GM12878 (cell line): ENCODE results near the gene HDAC2. TPM values are rescaled to one million over a fixed set of nuclear protein-coding genes. Genes with fewer than 3 reads are reported as not detected.
A peak's percentile ranks its signal among the peaks of the same experiment; 100 is the strongest.

Experiments used
- ATAC-seq: fragments of 200-7000 bp; cut with Tn5 transposase; 3 replicates; pipeline ENCODE4 v1.9.1; 2020; ENCODE audit warnings: mild to moderate bottlenecking, moderate library complexity
- BruUV-seq: library from RNA; stranded (reverse); fragments of 400-500 nt; replicated peaks from 2 replicates; lab custom pipeline; 2021; lab: Mats Ljungman, UMichigan
- CTCF ChIA-PET: fragments of 300-600 bp; sonication (Branson Sonifier 250); formaldehyde crosslinking; extraction: SDS; loops from one replicate; lab custom pipeline; 2021; ENCODE audit warnings: inconsistent platforms; lab: Yijun Ruan, JAX
- POLR2A ChIA-PET: fragments of 350-600 bp; formaldehyde crosslinking; extraction: SDS; loops from one replicate; lab custom pipeline; 2021; ENCODE audit warnings: inconsistent platforms; lab: Charles Lee
- RAD21 ChIA-PET: fragments of 300-600 bp; sonication (Branson Sonifier 250); formaldehyde crosslinking; loops from one replicate; lab custom pipeline; 2023; ENCODE audit warnings: antibody characterized with exemption; ENCODE audit not compliant: unreplicated experiment; lab: Charles Lee
- SMC1A ChIA-PET: fragments of 300-600 bp; sonication (Branson Sonifier 250); formaldehyde crosslinking; loops from one replicate; lab custom pipeline; 2023; ENCODE audit not compliant: unreplicated experiment, uncharacterized antibody; lab: Charles Lee
- DNase-seq: peaks from one replicate; pipeline ENCODE4 v3.0.0-alpha.2; 2011; ENCODE audit warnings: low read depth, low spot score
- FAIRE-seq: peaks from 3 replicates; lab custom pipeline; 2011; peaks lifted over from hg19 to GRCh38; lab: Jason Lieb, UNC
- H2AFZ ChIP-seq: 2 replicates; pipeline ENCODE4 v1.6.0; 2011; ENCODE audit warnings: low read depth, low read length, control low read depth; ENCODE audit not compliant: control insufficient read depth
- H3K27ac ChIP-seq: 2 replicates; pipeline ENCODE4 v1.5.1; 2011; ENCODE audit warnings: control low read depth; ENCODE audit not compliant: control insufficient read depth, insufficient read depth
- H3K27me3 ChIP-seq, 2 experiments: replicated peaks in 1 of 2; 2 replicates each; pipeline versions ENCODE4 v1.6.0 to v1.6.1; 2011; ENCODE audit warnings: low read length in 1 of 2; ENCODE audit not compliant: control insufficient read depth in 2 of 2, insufficient read depth in 2 of 2
- H3K36me3 ChIP-seq, 2 experiments: 2 replicates each; pipeline ENCODE4 v1.5.1; 2011; ENCODE audit warnings: low read length in 1 of 2; ENCODE audit not compliant: control insufficient read depth in 2 of 2, insufficient read depth in 2 of 2
- H3K4me1 ChIP-seq: 2 replicates; pipeline ENCODE4 v1.6.1; 2011; ENCODE audit warnings: mild to moderate bottlenecking, low read length, moderate library complexity, mixed read lengths; ENCODE audit not compliant: control insufficient read depth, insufficient read depth
- H3K4me2 ChIP-seq: 2 replicates; pipeline ENCODE4 v1.6.0; 2011; ENCODE audit warnings: control low read depth; ENCODE audit not compliant: control insufficient read depth, insufficient read depth
- H3K4me3 ChIP-seq: fragments of 200-600 bp; sonication (generic); 2 replicates; pipeline ENCODE4 v1.5.1; 2016
- H3K79me2 ChIP-seq: 2 replicates; pipeline ENCODE4 v1.6.0; 2011; ENCODE audit warnings: low read length; ENCODE audit not compliant: control insufficient read depth, insufficient read depth
- H3K9ac ChIP-seq: 2 replicates; pipeline ENCODE4 v1.8.0; 2011; ENCODE audit warnings: low read length, control low read depth, mixed read lengths; ENCODE audit not compliant: control insufficient read depth, insufficient read depth
- H3K9me3 ChIP-seq: replicated peaks from 3 replicates; pipeline ENCODE4 v1.5.1; 2011; ENCODE audit warnings: mild to moderate bottlenecking, low read length; ENCODE audit not compliant: control insufficient read depth, insufficient read depth
- H4K20me1 ChIP-seq: 2 replicates; pipeline ENCODE4 v1.6.0; 2011; ENCODE audit not compliant: control insufficient read depth, insufficient read depth
- MAX ChIP-seq: IDR thresholded peaks from 2 replicates; pipeline ENCODE4 v1.6.1; 2012; ENCODE audit warnings: low read depth, low read length, improper control_type of control experiment
- NR2F1 ChIP-seq: fragments of 450-650 bp; conservative IDR thresholded peaks from 2 replicates; pipeline ENCODE4 v1.6.1; 2017; ENCODE audit warnings: mild to moderate bottlenecking
- SIX5 ChIP-seq: IDR thresholded peaks from 2 replicates; pipeline ENCODE4 v1.6.1; 2011; ENCODE audit warnings: mild to moderate bottlenecking, low read depth, low read length, moderate library complexity; ENCODE audit not compliant: severe bottlenecking
- SKIL ChIP-seq: fragments of 450-650 bp; IDR thresholded peaks from 2 replicates; pipeline ENCODE4 v1.6.1; 2017; ENCODE audit warnings: mild to moderate bottlenecking, low read depth, inconsistent platforms; ENCODE audit not compliant: poor library complexity, severe bottlenecking
- WRNIP1 ChIP-seq: IDR thresholded peaks from 2 replicates; pipeline ENCODE4 v1.6.1; 2011; ENCODE audit warnings: low read depth, low read length, improper control_type of control experiment, borderline replicate concordance
- YY1 ChIP-seq: IDR thresholded peaks from 2 replicates; pipeline ENCODE4 v1.6.1; 2011; ENCODE audit warnings: low read depth, mild to moderate bottlenecking, low read length
- WGBS: methylation state at CpG from one replicate; pipeline ENCODE4 v1.1.6; 2016; ENCODE audit warnings: low lambda C conversion rate; ENCODE audit not compliant: insufficient replicate concordance, insufficient coverage; ENCODE audit errors: missing lambda C conversion rate; 5-methylcytosine and 5-hydroxymethylcytosine counted together
- in situ Hi-C: fragments of 300-500 bp; cut with MboI; formaldehyde crosslinking; loops from 9 replicates; pipeline ENCODE4 v1.14.3; 2018; ENCODE audit warnings: mixed read lengths
- intact Hi-C: fragments of 100-400 bp; cut with micrococcal nuclease; formaldehyde crosslinking; loops from one replicate; pipeline ENCODE4 v1.14.2; 2022; ENCODE audit not compliant: unreplicated experiment
- polyA plus RNA-seq, 11 experiments: library from polyadenylated mRNA; depleted of rRNA in 4 of 11; unstranded in 6 of 11; stranded (reverse) in 5 of 11; fragments of >200 nt; fragmentation: Nextera tagmentation in 4 of 11; fragmentation: Illumina TruSeq in 1 of 11; extraction: Ambion mirVana in 4 of 11; extraction: Trizol in 1 of 11; gene quantifications; 1 replicate in 1 of 11; 2 replicates in 10 of 11; pipeline versions ENCODE4 v1.2.1 to v1.2.3, GENCODE V29; 2011 to 2016; ENCODE audit warnings: inconsistent platforms in 2 of 11, missing spikeins in 2 of 11, low read depth in 1 of 11
- total RNA-seq, 4 experiments: library from RNA; depleted of rRNA in 3 of 4; stranded (reverse); fragments of >200 nt in 3 of 4; fragmentation: Illumina TruSeq in 1 of 4; extraction: Trizol in 1 of 4; gene quantifications; 2 replicates each; pipeline versions ENCODE4 v1.2.1 to v1.2.3, GENCODE V29; 2013 to 2021
- TF ChIP-seq, protein P1 (sequence below): fragments of 450-650 bp; formaldehyde crosslinking; IDR thresholded peaks from 2 replicates; pipeline ENCODE4 v1.4.0; 2022; ENCODE audit warnings: mild to moderate bottlenecking, moderate library complexity

Gene HDAC2
- total and polyA plus RNA-seq, 10 of the 15 experiments (the other 5 are each of a cell fraction or from before 2014, with no cell fraction given): 40.4 to 210 (median 114) TPM

GRCh38 chr6:113997116-113997515, 26.2 kb upstream of the HDAC2 start (continued):
- TF ChIP-seq, protein P1, sequence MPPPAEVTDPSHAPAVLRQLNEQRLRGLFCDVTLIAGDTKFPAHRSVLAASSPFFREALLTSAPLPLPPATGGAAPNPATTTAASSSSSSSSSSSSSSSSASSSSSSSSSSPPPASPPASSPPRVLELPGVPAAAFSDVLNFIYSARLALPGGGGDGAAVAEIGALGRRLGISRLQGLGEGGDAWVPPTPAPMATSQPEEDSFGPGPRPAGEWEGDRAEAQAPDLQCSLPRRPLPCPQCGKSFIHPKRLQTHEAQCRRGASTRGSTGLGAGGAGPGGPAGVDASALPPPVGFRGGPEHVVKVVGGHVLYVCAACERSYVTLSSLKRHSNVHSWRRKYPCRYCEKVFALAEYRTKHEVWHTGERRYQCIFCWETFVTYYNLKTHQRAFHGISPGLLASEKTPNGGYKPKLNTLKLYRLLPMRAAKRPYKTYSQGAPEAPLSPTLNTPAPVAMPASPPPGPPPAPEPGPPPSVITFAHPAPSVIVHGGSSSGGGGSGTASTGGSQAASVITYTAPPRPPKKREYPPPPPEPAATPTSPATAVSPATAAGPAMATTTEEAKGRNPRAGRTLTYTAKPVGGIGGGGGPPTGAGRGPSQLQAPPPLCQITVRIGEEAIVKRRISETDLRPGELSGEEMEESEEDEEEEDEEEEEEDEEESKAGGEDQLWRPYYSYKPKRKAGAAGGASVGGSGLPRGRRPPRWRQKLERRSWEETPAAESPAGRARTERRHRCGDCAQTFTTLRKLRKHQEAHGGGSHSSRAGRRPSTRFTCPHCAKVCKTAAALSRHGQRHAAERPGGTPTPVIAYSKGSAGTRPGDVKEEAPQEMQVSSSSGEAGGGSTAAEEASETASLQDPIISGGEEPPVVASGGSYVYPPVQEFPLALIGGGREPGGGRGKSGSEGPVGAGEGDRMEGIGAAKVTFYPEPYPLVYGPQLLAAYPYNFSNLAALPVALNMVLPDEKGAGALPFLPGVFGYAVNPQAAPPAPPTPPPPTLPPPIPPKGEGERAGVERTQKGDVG (CRISPR knock-in tag): no peak
- TF ChIP-seq YY1 (no peak), SIX5 (no peak)

DNA sequence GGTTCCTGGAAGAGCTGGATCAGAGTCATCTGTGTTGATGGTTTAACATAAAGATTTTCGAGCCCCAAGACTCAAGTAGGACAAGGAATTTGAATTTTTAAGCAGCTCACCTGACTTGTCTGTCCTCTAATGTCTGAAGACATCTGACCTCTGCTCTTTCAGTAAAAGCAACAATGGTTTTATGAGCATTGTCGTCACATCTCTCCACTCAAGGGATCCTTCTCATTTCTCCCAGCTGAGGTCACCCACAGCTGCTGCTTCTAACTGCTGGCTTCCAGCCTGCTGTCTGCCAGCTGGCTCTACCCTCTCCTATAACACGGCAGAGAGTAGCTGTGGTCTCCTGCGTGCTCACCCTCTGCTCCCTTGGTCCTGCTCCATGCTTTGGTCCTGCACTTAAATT, 24.7 kb upstream of the HDAC2 start:
- Histone ChIP-seq H3K4me2 (no peak overlapping the region), H3K9me3 (no peaks in the 10 kb centered on the region), H2AFZ (no peak overlapping the region), H3K27ac (no peak overlapping the region), H3K36me3 (no peaks in the 10 kb centered on the region), H3K4me3 (no peak overlapping the region), H3K79me2 (no peaks in the 10 kb centered on the region), H3K27me3 (no peaks in the 10 kb centered on the region; a peak in 1 of 4 replicates), H3K9ac (no peak overlapping the region), H3K4me1 (no peaks in the 10 kb centered on the region), H4K20me1 (no peaks in the 10 kb centered on the region)
- CTCF ChIA-PET: interaction anchor here (0.8 to 3.9 kb wide), 8 partner anchors 8 to 309 kb away, joined by 3 to 27 read pairs (median 4); no protein-coding TSS in a partner anchor
- FAIRE-seq (no peak), ATAC-seq (peak; percentile 47), DNase-seq (no peak)
- in situ Hi-C loops (no loop called here), intact Hi-C loops (loop anchor here (1.0 kb wide), 1 partner anchor 113 kb away; no protein-coding TSS in a partner anchor)
- no TSS peak for BruUV-seq
- RAD21 ChIA-PET: interaction anchor here (0.8 to 1.5 kb wide), 2 partner anchors 23 to 113 kb away, joined by 3 to 4 read pairs; no protein-coding TSS in a partner anchor
- POLR2A ChIA-PET: no interaction called here
- 23% methylated on average over 4 of the region's 4 CpGs for WGBS
- no peak for TF ChIP-seq MAX
- no peak for TF ChIP-seq WRNIP1
- no peak for TF ChIP-seq SKIL
- TF ChIP-seq NR2F1: no peak
- SMC1A ChIA-PET: interaction anchor here (0.9 to 2.5 kb wide), 3 partner anchors 9 to 309 kb away, joined by 3 to 9 read pairs (median 4); no protein-coding TSS in a partner anchor
